Testis (tissue), 2 donors: ENCODE measurements around the gene ANTXR2.

Experiments
- POLR2A ChIP-seq: fragments of 450-650 bp; IDR thresholded peaks from one replicate; pipeline ENCODE4 v1.6.1; 2017; ENCODE audit warnings: antibody characterized with exemption, mild to moderate bottlenecking, moderate library complexity
- TF ChIP-seq, protein P1 (sequence below), 3 experiments: fragments of 450-650 bp in 2 of 3; fragments of 200-600 bp in 1 of 3; sonication (generic) in 1 of 3; IDR thresholded peaks; one replicate each; pipeline ENCODE4 v1.5.1; 2016 to 2019; ENCODE audit warnings: antibody characterized with exemption in 3 of 3, mild to moderate bottlenecking in 2 of 3, moderate library complexity in 1 of 3

DNA sequence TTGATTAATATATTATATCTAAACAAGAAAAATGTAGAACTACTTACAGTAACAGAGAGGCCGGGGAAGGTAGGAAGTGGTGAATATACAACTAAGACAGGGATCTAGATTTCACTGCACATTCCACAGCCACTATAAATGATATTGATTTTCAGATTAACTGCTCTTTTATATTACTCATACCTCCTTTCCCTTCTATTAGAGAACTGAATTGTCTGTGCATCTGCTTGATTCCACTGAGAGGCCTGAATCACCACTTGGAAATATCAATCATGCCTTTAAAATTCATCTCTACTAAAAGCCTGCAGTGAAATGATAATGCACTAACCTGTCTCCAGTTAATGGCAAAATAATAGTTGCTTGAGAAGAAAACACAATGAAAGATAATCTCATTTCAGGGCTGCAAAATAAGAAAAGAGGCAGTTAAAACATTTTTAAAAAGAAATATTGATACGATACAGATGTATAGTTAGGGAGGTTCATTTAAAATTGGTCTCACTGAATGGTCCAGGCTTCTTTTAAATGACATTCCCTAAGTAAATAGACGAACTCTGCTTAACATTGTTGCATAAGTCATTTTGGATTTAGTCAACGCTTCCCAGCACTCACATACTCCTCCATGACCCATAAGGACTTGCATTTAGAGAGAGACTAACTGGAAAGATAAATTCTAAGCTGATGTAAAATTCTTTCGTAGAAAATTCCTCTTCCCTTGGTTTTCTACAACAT is 3.8 kb downstream of the ANTXR2 start:
- TF ChIP-seq, protein P1, sequence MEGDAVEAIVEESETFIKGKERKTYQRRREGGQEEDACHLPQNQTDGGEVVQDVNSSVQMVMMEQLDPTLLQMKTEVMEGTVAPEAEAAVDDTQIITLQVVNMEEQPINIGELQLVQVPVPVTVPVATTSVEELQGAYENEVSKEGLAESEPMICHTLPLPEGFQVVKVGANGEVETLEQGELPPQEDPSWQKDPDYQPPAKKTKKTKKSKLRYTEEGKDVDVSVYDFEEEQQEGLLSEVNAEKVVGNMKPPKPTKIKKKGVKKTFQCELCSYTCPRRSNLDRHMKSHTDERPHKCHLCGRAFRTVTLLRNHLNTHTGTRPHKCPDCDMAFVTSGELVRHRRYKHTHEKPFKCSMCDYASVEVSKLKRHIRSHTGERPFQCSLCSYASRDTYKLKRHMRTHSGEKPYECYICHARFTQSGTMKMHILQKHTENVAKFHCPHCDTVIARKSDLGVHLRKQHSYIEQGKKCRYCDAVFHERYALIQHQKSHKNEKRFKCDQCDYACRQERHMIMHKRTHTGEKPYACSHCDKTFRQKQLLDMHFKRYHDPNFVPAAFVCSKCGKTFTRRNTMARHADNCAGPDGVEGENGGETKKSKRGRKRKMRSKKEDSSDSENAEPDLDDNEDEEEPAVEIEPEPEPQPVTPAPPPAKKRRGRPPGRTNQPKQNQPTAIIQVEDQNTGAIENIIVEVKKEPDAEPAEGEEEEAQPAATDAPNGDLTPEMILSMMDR (IDR thresholded peaks at IDR 0.05): no peak
- no peak for TF ChIP-seq POLR2A
